GM12892 (cell line): Measurements from ENCODE around the gene SUCNR1.
"Not testable (repeated sequence)": the region's sequence is repeated elsewhere in the genome, so short reads cannot be mapped to it uniquely, and the experiment has no call there.

Experiments
- POLR2A ChIP-seq: IDR thresholded peaks from 2 replicates; pipeline ENCODE4 v1.6.1; 2011; ENCODE audit warnings: low read depth, low read length, control low read depth
- TAF1 ChIP-seq: IDR thresholded peaks from 2 replicates; pipeline ENCODE4 v1.6.1; 2011; ENCODE audit warnings: low read depth, mild to moderate bottlenecking, control low read depth, low read length, borderline replicate concordance

- not testable (repeated sequence) for TF ChIP-seq POLR2A, TAF1
Observed at GRCh38 chr3:151898121-151898520, 24.7 kb downstream of the SUCNR1 start.
